IPS-15b (cell line): ENCODE measurements around the gene MSL3B.

Experiments used
- H3K27me3 ChIP-seq: one replicate; pipeline ENCODE4 v1.6.1; 2013; ENCODE audit warnings: low read length; ENCODE audit not compliant: control insufficient read depth, insufficient read depth
- H3K36me3 ChIP-seq: one replicate; pipeline ENCODE4 v1.6.1; 2013; ENCODE audit warnings: low read length; ENCODE audit not compliant: control insufficient read depth, insufficient read depth
- H3K4me1 ChIP-seq: one replicate; pipeline ENCODE4 v1.6.1; 2013; ENCODE audit warnings: mild to moderate bottlenecking, low read length; ENCODE audit not compliant: control insufficient read depth, insufficient read depth
- H3K4me3 ChIP-seq: one replicate; pipeline ENCODE4 v1.5.1; 2013; ENCODE audit warnings: low read depth, low read length
- H3K9ac ChIP-seq: one replicate; pipeline ENCODE4 v1.6.1; 2013; ENCODE audit warnings: low read depth, mild to moderate bottlenecking, low read length
- H3K9me3 ChIP-seq: one replicate; pipeline ENCODE4 v1.6.1; 2013; ENCODE audit warnings: mild to moderate bottlenecking, low read length; ENCODE audit not compliant: control insufficient read depth, insufficient read depth

The MSL3B gene

GRCh38 chr2:233839447-233839820 is 28.8 kb downstream of the MSL3B start:
- peaks cover 58% of the 10 kb centered on the region for H3K36me3 ChIP-seq
- no peak overlapping the region for H3K4me3 ChIP-seq

GRCh38 chr2:233838726-233839446 is 29.3 kb downstream of the MSL3B start:
- Histone ChIP-seq H3K9ac (no peak overlapping the region), H3K4me1 (no peaks in the 10 kb centered on the region), H3K36me3 (peaks cover 53% of the 10 kb centered on the region)

More at GRCh38 chr2:233839447-233839820, 28.8 kb downstream of the MSL3B start:
- Histone ChIP-seq H3K9me3 (no peaks in the 10 kb centered on the region), H3K9ac (no peak overlapping the region), H3K27me3 (no peaks in the 10 kb centered on the region), H3K4me1 (no peaks in the 10 kb centered on the region)

GRCh38 chr2:233838251-233838650 is 29.9 kb downstream of the MSL3B start:
- Histone ChIP-seq H3K4me1 (no peaks in the 10 kb centered on the region), H3K9ac (no peak overlapping the region), H3K9me3 (no peaks in the 10 kb centered on the region), H3K27me3 (no peaks in the 10 kb centered on the region), H3K36me3 (peaks cover 46% of the 10 kb centered on the region), H3K4me3 (no peak overlapping the region)

More at GRCh38 chr2:233838726-233839446, 29.3 kb downstream of the MSL3B start:
- Histone ChIP-seq H3K9me3 (no peaks in the 10 kb centered on the region), H3K27me3 (no peaks in the 10 kb centered on the region), H3K4me3 (no peak overlapping the region)

- Histone ChIP-seq H3K4me1 (no peaks in the 10 kb centered on the region), H3K9ac (no peak overlapping the region)
Measured at GRCh38 chr2:233837694-233838229, 30.4 kb downstream of the MSL3B start.

GRCh38 chr2:233836359-233836758 is 31.8 kb downstream of the MSL3B start:
- peaks cover 38% of the 10 kb centered on the region for H3K36me3 ChIP-seq
- H3K4me3 ChIP-seq = no peak overlapping the region
- H3K4me1 ChIP-seq = no peaks in the 10 kb centered on the region
- no peaks in the 10 kb centered on the region for H3K27me3 ChIP-seq
- H3K9ac ChIP-seq = no peak overlapping the region
- H3K9me3 ChIP-seq = no peaks in the 10 kb centered on the region

More at GRCh38 chr2:233837694-233838229, 30.4 kb downstream of the MSL3B start:
- Histone ChIP-seq H3K9me3 (no peaks in the 10 kb centered on the region), H3K27me3 (no peaks in the 10 kb centered on the region), H3K4me3 (no peak overlapping the region), H3K36me3 (peaks cover 46% of the 10 kb centered on the region)

- Histone ChIP-seq H3K4me1 (no peaks in the 10 kb centered on the region), H3K27me3 (no peaks in the 10 kb centered on the region), H3K4me3 (no peak overlapping the region), H3K9me3 (no peaks in the 10 kb centered on the region), H3K9ac (no peak overlapping the region), H3K36me3 (peaks cover 32% of the 10 kb centered on the region)
Measured at GRCh38 chr2:233835230-233836186, 32.7 kb downstream of the MSL3B start.

- H3K9ac ChIP-seq = no peak overlapping the region
- no peaks in the 10 kb centered on the region for H3K4me1 ChIP-seq
- peaks cover 17% of the 10 kb centered on the region for H3K36me3 ChIP-seq
- H3K9me3 ChIP-seq = no peaks in the 10 kb centered on the region
- H3K4me3 ChIP-seq = no peak overlapping the region
- H3K27me3 ChIP-seq = no peaks in the 10 kb centered on the region
Measured at GRCh38 chr2:233833345-233833744, 34.8 kb downstream of the MSL3B start.

GRCh38 chr2:233832869-233833311 is 35.3 kb downstream of the MSL3B start:
- no peak overlapping the region for H3K4me3 ChIP-seq
- H3K9me3 ChIP-seq = no peaks in the 10 kb centered on the region
- H3K4me1 ChIP-seq = no peaks in the 10 kb centered on the region
- no peaks in the 10 kb centered on the region for H3K27me3 ChIP-seq
- H3K36me3 ChIP-seq = peaks cover 15% of the 10 kb centered on the region
- no peak overlapping the region for H3K9ac ChIP-seq

GRCh38 chr2:233832414-233832813 is 35.8 kb downstream of the MSL3B start:
- H3K36me3 ChIP-seq = peaks cover 12% of the 10 kb centered on the region
- H3K9me3 ChIP-seq = no peaks in the 10 kb centered on the region
- no peak overlapping the region for H3K4me3 ChIP-seq
- H3K27me3 ChIP-seq = no peaks in the 10 kb centered on the region
- H3K9ac ChIP-seq = no peak overlapping the region
- H3K4me1 ChIP-seq = no peaks in the 10 kb centered on the region

GRCh38 chr2:233831861-233832260 is 36.3 kb downstream of the MSL3B start:
- Histone ChIP-seq H3K36me3 (peaks cover 12% of the 10 kb centered on the region), H3K4me3 (no peak overlapping the region), H3K9me3 (no peaks in the 10 kb centered on the region), H3K27me3 (no peaks in the 10 kb centered on the region), H3K9ac (no peak overlapping the region), H3K4me1 (no peaks in the 10 kb centered on the region)

- H3K4me1 ChIP-seq = no peaks in the 10 kb centered on the region
- no peak overlapping the region for H3K9ac ChIP-seq
- peaks cover 5% of the 10 kb centered on the region for H3K36me3 ChIP-seq
- no peaks in the 10 kb centered on the region for H3K27me3 ChIP-seq
- H3K4me3 ChIP-seq = no peak overlapping the region
- no peaks in the 10 kb centered on the region for H3K9me3 ChIP-seq
Measured at GRCh38 chr2:233831011-233831721, 37.0 kb downstream of the MSL3B start.
